BE2C (cell line): ENCODE data around the gene AOX1.
A peak's percentile ranks its signal among the peaks of the same experiment; 100 is the strongest.
"Not testable (repeated sequence)": the region's sequence is repeated elsewhere in the genome, so short reads cannot be mapped to it uniquely, and the experiment has no call there.

Experiments used
- DNase-seq: peaks from one replicate; pipeline ENCODE4 v3.0.0-alpha.2; 2020
- H3K27me3 ChIP-seq: fragments of 250-450 bp; sonication (Bioruptor Pico); 2 replicates; pipeline ENCODE4 v1.5.1; 2020; ENCODE audit warnings: mild to moderate bottlenecking
- H3K36me3 ChIP-seq: fragments of 250-450 bp; sonication (Bioruptor Pico); 2 replicates; pipeline ENCODE4 v1.5.1; 2020; ENCODE audit warnings: mild to moderate bottlenecking
- H3K4me1 ChIP-seq: fragments of 250-450 bp; sonication (Bioruptor Pico); 2 replicates; pipeline ENCODE4 v1.5.1; 2020
- H3K4me3 ChIP-seq: 2 replicates; pipeline ENCODE4 v1.5.1; 2011; ENCODE audit warnings: low read depth, low read length
- H3K9me3 ChIP-seq: fragments of 250-450 bp; sonication (Bioruptor Pico); 2 replicates; pipeline ENCODE4 v1.5.1; 2020
- TF ChIP-seq, protein P1 (sequence below): IDR thresholded peaks from 2 replicates; pipeline ENCODE4 v1.5.1; 2012; ENCODE audit warnings: mild to moderate bottlenecking, low read depth, low read length

AOX1 gene

DNA sequence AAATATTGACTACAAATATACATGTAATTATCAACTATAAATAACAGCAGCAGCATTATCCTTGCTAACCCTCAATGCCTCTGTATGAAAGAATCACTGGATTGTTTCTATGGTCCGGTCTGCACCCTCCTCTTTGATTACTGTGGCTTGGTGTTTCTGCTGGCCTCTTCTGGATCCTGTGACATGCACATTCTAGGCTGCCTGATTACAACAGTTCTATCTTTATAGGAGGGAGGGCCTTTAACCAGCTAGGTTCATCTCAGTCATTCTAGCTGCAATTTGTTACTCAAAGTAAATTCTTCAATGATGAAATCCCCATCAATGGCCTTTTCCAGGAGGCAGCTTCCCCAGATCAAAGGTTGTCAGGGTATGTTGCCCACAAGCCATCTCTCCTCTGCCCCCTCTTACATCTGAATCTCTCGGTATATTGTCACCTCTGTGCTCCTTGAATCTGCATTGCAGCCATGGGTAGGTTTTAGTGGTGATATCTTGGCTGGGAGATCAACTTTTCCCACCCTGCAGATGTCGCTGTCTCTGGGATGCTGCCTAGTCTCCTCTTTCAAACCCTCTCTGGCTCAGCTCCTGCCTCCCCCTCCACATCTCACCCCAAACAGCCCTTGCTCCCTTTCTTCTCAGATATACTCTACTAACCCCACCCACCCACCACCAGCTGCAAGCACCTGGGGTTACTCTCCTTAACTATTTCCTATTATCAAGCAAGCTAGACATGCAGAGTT is 119.7 kb downstream of the AOX1 start:
- no peak for DNase-seq

DNA sequence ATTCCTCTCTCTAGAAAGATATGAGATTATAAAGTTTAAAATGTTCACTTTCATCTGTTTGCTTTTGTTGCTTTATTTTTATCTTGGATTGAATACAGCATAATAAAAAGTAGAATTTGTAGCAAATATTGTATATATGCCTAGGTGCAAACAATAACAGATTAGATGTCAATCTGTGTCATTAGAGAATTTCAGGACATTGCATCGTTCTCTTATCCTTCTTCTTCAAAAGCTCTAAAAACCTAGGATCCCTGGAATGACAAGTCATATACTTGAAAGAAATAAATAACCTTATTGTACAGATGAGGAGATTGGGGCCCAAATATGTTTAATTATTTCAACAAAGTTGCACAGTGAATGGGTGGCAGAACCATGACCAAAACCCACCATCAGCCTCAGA is 123.1 kb downstream of the AOX1 start:
- no peaks in the 10 kb centered on the region for H3K9me3 ChIP-seq
- TF ChIP-seq, protein P1, sequence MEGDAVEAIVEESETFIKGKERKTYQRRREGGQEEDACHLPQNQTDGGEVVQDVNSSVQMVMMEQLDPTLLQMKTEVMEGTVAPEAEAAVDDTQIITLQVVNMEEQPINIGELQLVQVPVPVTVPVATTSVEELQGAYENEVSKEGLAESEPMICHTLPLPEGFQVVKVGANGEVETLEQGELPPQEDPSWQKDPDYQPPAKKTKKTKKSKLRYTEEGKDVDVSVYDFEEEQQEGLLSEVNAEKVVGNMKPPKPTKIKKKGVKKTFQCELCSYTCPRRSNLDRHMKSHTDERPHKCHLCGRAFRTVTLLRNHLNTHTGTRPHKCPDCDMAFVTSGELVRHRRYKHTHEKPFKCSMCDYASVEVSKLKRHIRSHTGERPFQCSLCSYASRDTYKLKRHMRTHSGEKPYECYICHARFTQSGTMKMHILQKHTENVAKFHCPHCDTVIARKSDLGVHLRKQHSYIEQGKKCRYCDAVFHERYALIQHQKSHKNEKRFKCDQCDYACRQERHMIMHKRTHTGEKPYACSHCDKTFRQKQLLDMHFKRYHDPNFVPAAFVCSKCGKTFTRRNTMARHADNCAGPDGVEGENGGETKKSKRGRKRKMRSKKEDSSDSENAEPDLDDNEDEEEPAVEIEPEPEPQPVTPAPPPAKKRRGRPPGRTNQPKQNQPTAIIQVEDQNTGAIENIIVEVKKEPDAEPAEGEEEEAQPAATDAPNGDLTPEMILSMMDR = no peak

More for the DNA sequence above, 119.7 kb downstream of the AOX1 start:
- no peaks in the 10 kb centered on the region for H3K9me3 ChIP-seq
- TF ChIP-seq, protein P1 = peak; percentile 35
- H3K27me3 ChIP-seq = no peaks in the 10 kb centered on the region
- H3K36me3 ChIP-seq = no peaks in the 10 kb centered on the region
- no peak overlapping the region for H3K4me3 ChIP-seq
- H3K4me1 ChIP-seq = no peaks in the 10 kb centered on the region

DNA sequence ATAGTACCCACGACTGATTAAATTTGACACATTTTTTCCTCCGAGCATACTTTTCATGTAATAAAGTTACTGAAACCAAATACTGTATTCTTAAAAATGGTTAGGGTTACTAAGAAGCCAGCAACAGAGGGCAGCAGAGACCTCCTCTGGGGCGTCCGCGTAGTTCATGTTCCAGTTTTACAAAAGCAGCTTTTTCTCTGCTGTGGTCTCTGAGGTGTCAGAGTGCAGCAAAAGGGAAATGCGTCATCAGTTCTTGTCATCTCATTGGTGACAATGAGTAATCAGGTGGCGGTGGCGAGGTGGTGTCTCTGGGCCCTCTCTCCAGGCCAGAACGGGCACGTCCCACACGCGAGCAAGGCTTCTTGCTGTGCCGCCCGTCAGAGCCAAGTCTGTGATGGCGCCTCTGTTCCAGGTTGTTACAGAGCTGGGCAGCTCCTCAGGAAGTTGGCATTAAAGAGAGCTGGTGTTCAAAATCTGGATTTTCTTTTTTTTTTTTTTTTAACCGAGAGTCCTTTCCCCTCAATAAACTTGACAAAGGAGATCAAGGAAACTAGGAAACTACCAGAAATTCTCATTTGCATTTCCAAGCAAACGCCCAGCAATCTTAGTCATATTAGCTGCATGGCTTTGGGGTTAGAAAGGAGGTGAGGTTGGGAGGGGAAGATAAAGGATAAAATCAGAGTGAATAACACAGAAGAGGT is 127.3 kb downstream of the AOX1 start:
- peak; percentile 77 for DNase-seq
- no peaks in the 10 kb centered on the region for H3K9me3 ChIP-seq
- H3K36me3 ChIP-seq = no peaks in the 10 kb centered on the region
- no peaks in the 10 kb centered on the region for H3K27me3 ChIP-seq
- H3K4me1 ChIP-seq = no peaks in the 10 kb centered on the region
- TF ChIP-seq, protein P1 = peak; percentile 91
- peak overlapping the region; percentile 46 for H3K4me3 ChIP-seq

More for the DNA sequence above, 123.1 kb downstream of the AOX1 start:
- Histone ChIP-seq H3K36me3 (no peaks in the 10 kb centered on the region), H3K4me1 (no peaks in the 10 kb centered on the region), H3K27me3 (no peaks in the 10 kb centered on the region), H3K4me3 (no peak overlapping the region)
- no peak for DNase-seq

DNA sequence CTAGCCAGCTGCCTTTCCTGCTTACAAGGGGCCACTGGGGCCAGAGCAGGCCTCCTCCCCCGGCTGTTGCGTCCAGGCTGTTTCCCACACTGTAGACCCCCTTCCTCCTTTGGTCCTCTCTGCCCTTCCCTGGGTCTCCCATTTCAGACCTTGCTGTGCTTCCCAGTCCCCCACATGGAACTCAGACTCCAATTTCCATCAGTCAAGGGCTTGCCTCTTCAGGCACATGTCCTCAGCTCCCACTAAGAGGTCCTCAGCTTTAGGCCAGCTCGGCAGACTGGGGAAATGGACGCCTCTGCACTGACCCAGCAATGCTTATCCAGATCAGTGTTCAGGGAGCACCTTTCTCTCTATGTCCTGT is 127.9 kb downstream of the AOX1 start:
- TF ChIP-seq, protein P1 = no peak
- H3K4me3 ChIP-seq = peak overlapping the region; percentile 46; the same call in 1 of the 2 replicates
- no peaks in the 10 kb centered on the region for H3K27me3 ChIP-seq
- no peaks in the 10 kb centered on the region for H3K4me1 ChIP-seq
- no peaks in the 10 kb centered on the region for H3K9me3 ChIP-seq
- H3K36me3 ChIP-seq = no peaks in the 10 kb centered on the region
- DNase-seq = no peak

DNA sequence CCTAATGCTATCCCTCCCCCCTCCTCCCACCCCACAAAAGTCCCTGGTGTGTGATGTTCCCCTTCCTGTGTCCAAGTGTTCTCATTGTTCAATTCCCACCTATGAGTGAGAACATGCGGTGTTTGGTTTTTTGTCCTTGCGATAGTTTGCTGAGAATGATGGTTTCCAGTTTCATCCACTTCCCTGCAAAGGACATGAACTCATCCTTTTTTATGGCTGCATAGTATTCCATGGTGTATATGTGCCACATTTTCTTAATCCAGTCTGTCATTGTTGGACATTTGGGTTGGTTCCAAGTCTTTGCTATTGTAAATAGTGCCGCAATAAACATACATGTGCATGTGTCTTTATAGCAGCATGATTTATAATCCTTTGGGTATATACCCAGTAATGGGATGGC is 129.2 kb downstream of the AOX1 start:
- not testable (repeated sequence) for H3K4me3 ChIP-seq, H3K4me1 ChIP-seq, H3K27me3 ChIP-seq, H3K36me3 ChIP-seq, DNase-seq, H3K9me3 ChIP-seq

DNA sequence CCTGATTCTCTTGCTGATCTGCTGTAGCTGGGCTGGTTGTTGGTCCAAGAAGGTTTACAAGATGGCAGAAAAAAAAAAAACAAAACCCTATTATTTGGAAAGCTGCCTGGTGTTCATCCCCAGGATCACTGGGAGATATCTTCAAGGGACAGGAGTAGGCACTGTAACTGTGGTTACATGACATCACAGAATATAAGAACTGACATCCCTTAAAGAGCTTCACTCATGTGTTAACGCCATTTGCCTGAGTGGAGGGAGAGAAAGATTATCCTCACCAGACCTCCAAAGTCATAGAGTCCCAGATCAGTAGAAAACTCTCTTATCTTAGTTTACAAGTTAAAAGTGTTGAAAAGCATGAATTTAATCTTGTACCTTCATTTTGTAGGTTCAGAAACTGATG is 130.6 kb downstream of the AOX1 start:
- no peak overlapping the region for H3K4me3 ChIP-seq
- DNase-seq = no peak
- TF ChIP-seq, protein P1 = no peak
- H3K4me1 ChIP-seq = no peaks in the 10 kb centered on the region
- H3K36me3 ChIP-seq = no peaks in the 10 kb centered on the region
- no peaks in the 10 kb centered on the region for H3K9me3 ChIP-seq
- H3K27me3 ChIP-seq = no peaks in the 10 kb centered on the region
